Upper lobe of left lung (tissue), 6 donors: ENCODE measurements around the gene FBXO34. TPM values are rescaled to one million over a fixed set of nuclear protein-coding genes. Genes with fewer than 3 reads are reported as not detected.
A peak's percentile ranks its signal among the peaks of the same experiment; 100 is the strongest.

Source experiments
- ATAC-seq, 2 donors: fragments of 200-7000 bp; cut with Tn5 transposase; one replicate each; pipeline ENCODE4 v1.9.1; 2022; ENCODE audit warnings: mild to moderate bottlenecking in 2 of 2, moderate library complexity in 2 of 2; ENCODE audit not compliant: low FRiP score in 2 of 2
- DNase-seq, 2 donors: peaks; one replicate each; pipeline ENCODE4 v3.0.0-alpha.2; 2019 to 2020
- H3K27ac ChIP-seq, 4 donors: fragments of 200-600 bp; sonication (generic); one replicate each; pipeline ENCODE4 v1.5.1; 2016 to 2019
- H3K27me3 ChIP-seq, 4 donors: fragments of 200-600 bp; sonication (generic); one replicate each; pipeline ENCODE4 v1.5.1; 2017 to 2019
- H3K36me3 ChIP-seq, 4 donors: fragments of 200-600 bp; sonication (generic); one replicate each; pipeline ENCODE4 v1.5.1; 2016 to 2019
- H3K4me1 ChIP-seq, 4 donors: fragments of 200-600 bp; sonication (generic); one replicate each; pipeline ENCODE4 v1.5.1; 2018 to 2019
- H3K4me3 ChIP-seq, 4 donors: fragments of 200-600 bp; sonication (generic); one replicate each; pipeline ENCODE4 v1.5.1; 2017 to 2019; ENCODE audit warnings: mild to moderate bottlenecking in 2 of 4, moderate library complexity in 1 of 4
- H3K9me3 ChIP-seq, 4 donors: fragments of 200-600 bp; sonication (generic); one replicate each; pipeline ENCODE4 v1.5.1; 2018 to 2019
- CTCF ChIP-seq, 6 experiments: fragments of 450-650 bp in 4 of 6; fragments of 200-600 bp in 2 of 6; sonication (generic) in 2 of 6; IDR thresholded peaks; one replicate each; pipeline ENCODE4 v1.5.1; 2016 to 2019; ENCODE audit warnings: antibody characterized with exemption in 6 of 6
- EP300 ChIP-seq, 4 donors: sonication (generic); formaldehyde crosslinking; IDR thresholded peaks; one replicate each; pipeline ENCODE4 v1.5.1; 2017; ENCODE audit warnings: antibody characterized with exemption in 4 of 4, control low read depth in 2 of 4
- POLR2A ChIP-seq, 4 donors: fragments of 450-650 bp; IDR thresholded peaks; one replicate each; pipeline ENCODE4 v1.5.1; 2016 to 2017; ENCODE audit warnings: antibody characterized with exemption in 4 of 4, mild to moderate bottlenecking in 2 of 4
- POLR2AphosphoS5 ChIP-seq, 2 donors: sonication (generic); formaldehyde crosslinking; IDR thresholded peaks; one replicate each; pipeline ENCODE4 v1.5.1; 2017; ENCODE audit warnings: antibody characterized with exemption in 2 of 2
- WGBS, 2 donors: methylation state at CpG; one replicate each; pipeline ENCODE4 v1.1.5; 2017 to 2018; 5-methylcytosine and 5-hydroxymethylcytosine counted together
- total RNA-seq, 6 donors: library from RNA; depleted of rRNA in 4 of 6; stranded (reverse); fragments of >200 nt in 4 of 6; gene quantifications; one replicate each; pipeline versions ENCODE4 v1.1.0 to v1.2.1, GENCODE V29; 2016 to 2021
- donor health status: DM: no; HTN: no; CAD: no; lungs with moderate emphysema.
- donor health status: DM: no; HTN: yes; CAD: no; lungs with severe emphysema.

The FBXO34 gene
- total RNA-seq, 6 donors from 2014 or later, result 19.9 to 52.1 (median 34.0) TPM

DNA sequence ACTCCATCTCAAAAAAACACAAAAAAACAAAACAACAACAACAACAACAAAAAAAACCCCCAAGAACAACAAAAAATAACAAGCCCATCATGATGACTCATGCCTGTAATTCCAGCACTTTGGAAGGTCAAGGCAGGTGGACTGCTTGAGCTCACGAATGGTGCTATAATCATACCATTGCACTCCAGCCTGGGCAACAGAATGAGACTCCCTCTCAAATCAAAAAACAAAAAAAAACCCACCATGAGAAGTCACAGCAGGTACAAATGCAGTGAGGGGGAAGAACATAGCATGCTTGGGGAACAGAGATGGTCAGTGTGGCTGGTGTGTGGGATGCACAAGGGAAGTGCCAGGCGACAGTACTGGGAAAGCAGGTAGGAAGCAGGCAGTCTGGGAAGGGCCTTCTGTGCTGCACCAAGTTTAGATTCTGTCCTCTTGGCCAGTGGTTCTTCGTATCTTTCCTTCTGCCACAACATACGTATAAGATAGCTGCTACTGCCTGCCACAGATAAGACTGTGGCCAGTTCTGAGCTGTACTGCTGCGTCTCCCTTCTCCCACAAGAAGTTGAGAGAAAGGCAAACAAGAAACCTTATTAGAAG lies 112.4 kb downstream of the FBXO34 start:
- Histone ChIP-seq H3K27ac (no peak overlapping the region), H3K9me3 (no peaks in the 10 kb centered on the region), H3K27me3 (no peaks in the 10 kb centered on the region), H3K4me3 (no peak overlapping the region), H3K36me3 (peaks cover 11 to 61% (median 38%) of the 10 kb centered on the region in 4 donors), H3K4me1 (no peaks in the 10 kb centered on the region)
- DNase-seq, result no peak
- no peak for ATAC-seq
- TF ChIP-seq EP300 (IDR thresholded peaks at IDR 0.05) (no peak), CTCF (IDR thresholded peaks at IDR 0.05) (no peak), POLR2AphosphoS5 (IDR thresholded peaks at IDR 0.05) (no peak), POLR2A (IDR thresholded peaks at IDR 0.05) (no peak)
- 85 to 92% methylated on average over 5 of the region's 5 CpGs for WGBS, 2 donors

- no peak overlapping the region for H3K27ac ChIP-seq
- TF ChIP-seq EP300 (IDR thresholded peaks at IDR 0.05) (no peak), POLR2A (IDR thresholded peaks at IDR 0.05) (no peak), POLR2AphosphoS5 (IDR thresholded peaks at IDR 0.05) (no peak), CTCF (IDR thresholded peaks at IDR 0.05) (no peak)
- 71 to 80% methylated on average over 3 of the region's 3 CpGs for WGBS, 2 donors
Measured at GRCh38 chr14:55384536-55384935, 113.3 kb downstream of the FBXO34 start.

DNA sequence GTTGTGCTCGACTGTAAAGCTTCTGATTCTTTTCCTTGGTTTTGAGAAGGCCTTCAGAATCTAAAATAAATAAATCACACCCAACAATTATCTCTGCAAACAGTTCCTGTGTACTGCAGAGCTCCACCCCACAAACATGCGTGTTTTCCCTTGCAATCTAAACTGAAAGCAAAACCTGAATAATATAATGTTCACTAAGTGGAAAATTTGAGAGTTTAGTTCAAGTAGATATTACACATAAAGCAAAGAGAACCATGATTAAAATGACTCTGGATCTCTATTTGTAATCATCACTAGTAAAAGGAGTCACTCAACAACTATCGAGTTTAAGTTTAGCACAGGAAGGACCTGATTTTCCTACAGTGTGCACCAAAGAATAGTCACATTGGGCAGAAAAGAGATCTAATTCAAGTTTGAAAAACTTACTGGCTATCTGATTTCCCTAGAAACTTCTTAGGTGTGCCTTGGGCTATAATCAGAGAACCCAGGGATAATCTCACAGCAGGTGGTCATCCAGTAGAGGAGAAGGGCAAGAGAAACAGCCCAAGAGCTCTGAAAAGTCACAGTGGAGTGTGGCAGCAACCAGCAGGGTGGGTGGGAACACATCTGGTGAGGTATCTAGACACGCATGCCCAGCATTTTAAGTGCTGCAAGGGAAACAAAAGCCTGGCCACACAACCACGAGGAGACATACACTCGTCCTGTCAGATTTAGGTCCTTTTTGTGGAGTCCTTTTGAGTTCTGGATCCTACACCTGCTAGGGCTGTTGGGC lies 115.0 kb downstream of the FBXO34 start:
- no peaks in the 10 kb centered on the region for H3K27me3 ChIP-seq
- DNase-seq (no peak), ATAC-seq (no peak)
- H3K27ac ChIP-seq, result peak overlapping the region in 3 of 4 donors; percentile 28 to 41 (median 40)
- H3K9me3 ChIP-seq, result no peaks in the 10 kb centered on the region
- no peak overlapping the region for H3K4me3 ChIP-seq
- WGBS, 2 donors, result 75 to 77% methylated on average over 6 of the region's 6 CpGs
- H3K4me1 ChIP-seq, result no peaks in the 10 kb centered on the region
- H3K36me3 ChIP-seq, result peaks cover 3 to 49% (median 26%) of the 10 kb centered on the region in 4 donors
- TF ChIP-seq POLR2A (IDR thresholded peaks at IDR 0.05) (no peak), POLR2AphosphoS5 (IDR thresholded peaks at IDR 0.05) (no peak)

More at GRCh38 chr14:55384536-55384935, 113.3 kb downstream of the FBXO34 start:
- no peak for DNase-seq
- Histone ChIP-seq H3K9me3 (no peaks in the 10 kb centered on the region), H3K27me3 (no peaks in the 10 kb centered on the region), H3K36me3 (peaks cover 8 to 59% (median 35%) of the 10 kb centered on the region in 4 donors), H3K4me1 (no peaks in the 10 kb centered on the region), H3K4me3 (no peak overlapping the region)
- no peak for ATAC-seq

- 97 to 99% methylated on average over 4 of the region's 4 CpGs for WGBS, 2 donors
- DNase-seq (no peak), ATAC-seq (no peak)
- Histone ChIP-seq H3K4me3 (no peak overlapping the region), H3K27me3 (no peaks in the 10 kb centered on the region), H3K4me1 (no peaks in the 10 kb centered on the region), H3K36me3 (peaks cover 3 to 40% (median 21%) of the 10 kb centered on the region in 4 donors), H3K9me3 (no peaks in the 10 kb centered on the region), H3K27ac (peak overlapping the region in 1 of 4 donors; percentile 40)
- TF ChIP-seq POLR2A (IDR thresholded peaks at IDR 0.05) (no peak), CTCF (IDR thresholded peaks at IDR 0.05) (no peak), EP300 (IDR thresholded peaks at IDR 0.05) (no peak), POLR2AphosphoS5 (IDR thresholded peaks at IDR 0.05) (no peak)
Measured at GRCh38 chr14:55387121-55387520, 115.9 kb downstream of the FBXO34 start.

- DNase-seq, result no peak
- no peak for ATAC-seq
- Histone ChIP-seq H3K4me3 (no peak overlapping the region), H3K9me3 (no peaks in the 10 kb centered on the region), H3K36me3 (peaks cover 3 to 35% (median 20%) of the 10 kb centered on the region in 4 donors), H3K27me3 (no peaks in the 10 kb centered on the region), H3K27ac (no peak overlapping the region), H3K4me1 (no peaks in the 10 kb centered on the region)
- TF ChIP-seq POLR2A (IDR thresholded peaks at IDR 0.05) (no peak), POLR2AphosphoS5 (IDR thresholded peaks at IDR 0.05) (no peak), CTCF (IDR thresholded peaks at IDR 0.05) (no peak), EP300 (IDR thresholded peaks at IDR 0.05) (no peak)
Measured at GRCh38 chr14:55388160-55388559, 116.9 kb downstream of the FBXO34 start.
